ENCODE results near the gene PPP1R13B.

The PPP1R13B gene

GRCh38 chr14:103690332-103690731 lies 157.0 kb downstream of the PPP1R13B start:
- no peaks in the 10 kb centered on the region for H3K9me3 ChIP-seq (ENCODE audit: control insufficient read depth, insufficient read depth, low read length)
- H3K9ac ChIP-seq (ENCODE audit: low read depth, low read length) = no peak overlapping the region
- peaks cover 18% of the 10 kb centered on the region for H3K36me3 ChIP-seq (ENCODE audit: control insufficient read depth, insufficient read depth, low read length)
- H3K4me1 ChIP-seq (ENCODE audit: control insufficient read depth, insufficient read depth, low read length) = no peaks in the 10 kb centered on the region
- H3K27me3 ChIP-seq (ENCODE audit: control insufficient read depth, insufficient read depth, low read length) = no peaks in the 10 kb centered on the region
- H3K4me3 ChIP-seq (ENCODE audit: low read depth, low read length) = no peak overlapping the region

GRCh38 chr14:103688906-103689902 lies 158.2 kb downstream of the PPP1R13B start:
- H3K9me3 ChIP-seq (ENCODE audit: control insufficient read depth, insufficient read depth, low read length) = no peaks in the 10 kb centered on the region
- H3K4me3 ChIP-seq (ENCODE audit: low read depth, low read length) = no peak overlapping the region
- H3K4me1 ChIP-seq (ENCODE audit: control insufficient read depth, insufficient read depth, low read length) = no peaks in the 10 kb centered on the region
- no peak overlapping the region for H3K9ac ChIP-seq (ENCODE audit: low read depth, low read length)
- peaks cover 24% of the 10 kb centered on the region for H3K36me3 ChIP-seq (ENCODE audit: control insufficient read depth, insufficient read depth, low read length)
- H3K27me3 ChIP-seq (ENCODE audit: control insufficient read depth, insufficient read depth, low read length) = no peaks in the 10 kb centered on the region

GRCh38 chr14:103688441-103688840 lies 158.9 kb downstream of the PPP1R13B start:
- Histone ChIP-seq H3K4me3 (ENCODE audit: low read depth, low read length) (no peak overlapping the region), H3K9me3 (ENCODE audit: control insufficient read depth, insufficient read depth, low read length) (no peaks in the 10 kb centered on the region), H3K36me3 (ENCODE audit: control insufficient read depth, insufficient read depth, low read length) (peaks cover 21% of the 10 kb centered on the region), H3K4me1 (ENCODE audit: control insufficient read depth, insufficient read depth, low read length) (no peaks in the 10 kb centered on the region), H3K9ac (ENCODE audit: low read depth, low read length) (no peak overlapping the region), H3K27me3 (ENCODE audit: control insufficient read depth, insufficient read depth, low read length) (no peaks in the 10 kb centered on the region)

GRCh38 chr14:103687712-103688111 lies 159.7 kb downstream of the PPP1R13B start:
- peaks cover 25% of the 10 kb centered on the region for H3K36me3 ChIP-seq (ENCODE audit: control insufficient read depth, insufficient read depth, low read length)
- no peak overlapping the region for H3K4me3 ChIP-seq (ENCODE audit: low read depth, low read length)
- H3K9me3 ChIP-seq (ENCODE audit: control insufficient read depth, insufficient read depth, low read length) = no peaks in the 10 kb centered on the region
- H3K9ac ChIP-seq (ENCODE audit: low read depth, low read length) = no peak overlapping the region
- no peaks in the 10 kb centered on the region for H3K27me3 ChIP-seq (ENCODE audit: control insufficient read depth, insufficient read depth, low read length)
- H3K4me1 ChIP-seq (ENCODE audit: control insufficient read depth, insufficient read depth, low read length) = no peaks in the 10 kb centered on the region

- no peaks in the 10 kb centered on the region for H3K27me3 ChIP-seq (ENCODE audit: control insufficient read depth, insufficient read depth, low read length)
- no peak overlapping the region for H3K9ac ChIP-seq (ENCODE audit: low read depth, low read length)
- no peak overlapping the region for H3K4me3 ChIP-seq (ENCODE audit: low read depth, low read length)
- H3K9me3 ChIP-seq (ENCODE audit: control insufficient read depth, insufficient read depth, low read length) = no peaks in the 10 kb centered on the region
- H3K36me3 ChIP-seq (ENCODE audit: control insufficient read depth, insufficient read depth, low read length) = peaks cover 23% of the 10 kb centered on the region
- H3K4me1 ChIP-seq (ENCODE audit: control insufficient read depth, insufficient read depth, low read length) = no peaks in the 10 kb centered on the region
Measured at GRCh38 chr14:103686831-103687485, 160.4 kb downstream of the PPP1R13B start.

GRCh38 chr14:103685276-103686211 lies 161.8 kb downstream of the PPP1R13B start:
- Histone ChIP-seq H3K9ac (ENCODE audit: low read depth, low read length) (no peak overlapping the region), H3K27me3 (ENCODE audit: control insufficient read depth, insufficient read depth, low read length) (no peaks in the 10 kb centered on the region), H3K9me3 (ENCODE audit: control insufficient read depth, insufficient read depth, low read length) (no peaks in the 10 kb centered on the region), H3K4me1 (ENCODE audit: control insufficient read depth, insufficient read depth, low read length) (no peaks in the 10 kb centered on the region), H3K36me3 (ENCODE audit: control insufficient read depth, insufficient read depth, low read length) (peaks cover 34% of the 10 kb centered on the region), H3K4me3 (ENCODE audit: low read depth, low read length) (no peak overlapping the region)

- Histone ChIP-seq H3K9me3 (ENCODE audit: control insufficient read depth, insufficient read depth, low read length) (no peaks in the 10 kb centered on the region), H3K27me3 (ENCODE audit: control insufficient read depth, insufficient read depth, low read length) (no peaks in the 10 kb centered on the region), H3K36me3 (ENCODE audit: control insufficient read depth, insufficient read depth, low read length) (peaks cover 37% of the 10 kb centered on the region), H3K9ac (ENCODE audit: low read depth, low read length) (no peak overlapping the region), H3K4me3 (ENCODE audit: low read depth, low read length) (no peak overlapping the region), H3K4me1 (ENCODE audit: control insufficient read depth, insufficient read depth, low read length) (no peaks in the 10 kb centered on the region)
Measured at GRCh38 chr14:103684871-103685270, 162.5 kb downstream of the PPP1R13B start.

GRCh38 chr14:103684471-103684870 lies 162.9 kb downstream of the PPP1R13B start:
- H3K36me3 ChIP-seq (ENCODE audit: control insufficient read depth, insufficient read depth, low read length) = peaks cover 38% of the 10 kb centered on the region
- no peak overlapping the region for H3K9ac ChIP-seq (ENCODE audit: low read depth, low read length)
- H3K4me1 ChIP-seq (ENCODE audit: control insufficient read depth, insufficient read depth, low read length) = no peaks in the 10 kb centered on the region
- no peak overlapping the region for H3K4me3 ChIP-seq (ENCODE audit: low read depth, low read length)
- no peaks in the 10 kb centered on the region for H3K9me3 ChIP-seq (ENCODE audit: control insufficient read depth, insufficient read depth, low read length)
- no peaks in the 10 kb centered on the region for H3K27me3 ChIP-seq (ENCODE audit: control insufficient read depth, insufficient read depth, low read length)

Data from iPS-15b (cell line).